CD4-positive, alpha-beta T cell treated with Interleukin-6 for 4 hours (primary cell): Measurements from ENCODE around the gene PDZD8.

Source experiments
- DNase-seq: peaks from one replicate; pipeline ENCODE4 v3.0.0-alpha.2; 2020; ENCODE audit warnings: mixed read lengths

PDZD8 gene

DNA sequence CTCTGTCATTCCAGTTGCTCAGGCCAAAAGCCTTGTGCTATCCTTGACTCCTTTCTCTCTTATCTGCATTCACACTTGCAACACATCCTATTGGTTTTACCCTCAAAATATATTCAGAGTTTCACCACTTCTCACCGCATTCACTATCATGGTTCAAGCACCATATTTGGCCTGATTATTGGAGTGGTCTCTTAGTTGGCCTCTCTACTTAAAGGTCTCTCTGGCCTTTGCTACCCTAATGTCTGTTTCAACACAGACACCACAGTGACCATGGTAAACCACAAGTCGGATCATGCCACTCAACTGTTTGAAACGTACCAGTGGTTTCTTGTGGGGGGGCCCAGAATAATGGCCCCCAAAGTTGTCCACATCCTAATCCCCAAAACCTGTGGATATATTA, 15.2 kb upstream of the PDZD8 start:
- no peak for DNase-seq

DNA sequence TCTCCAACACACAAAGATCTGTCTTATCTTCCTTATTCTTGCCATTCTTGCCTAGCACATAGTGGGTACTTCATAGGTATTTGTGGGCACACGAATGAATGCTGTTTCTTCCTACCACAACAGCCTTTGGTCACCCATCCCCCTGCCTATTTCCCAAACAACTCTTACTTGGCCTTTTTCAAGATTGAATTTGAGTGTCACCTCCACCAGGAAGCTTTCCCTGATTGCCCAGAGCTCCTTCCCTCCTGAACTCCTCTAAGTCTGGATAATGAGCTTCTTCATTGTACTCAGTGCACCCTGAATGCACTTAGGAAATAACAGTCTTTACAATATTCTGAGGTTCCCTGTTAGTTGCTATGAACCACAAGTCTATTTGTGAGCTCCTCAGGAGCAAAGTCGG, 11.6 kb upstream of the PDZD8 start:
- DNase-seq: no peak

DNA sequence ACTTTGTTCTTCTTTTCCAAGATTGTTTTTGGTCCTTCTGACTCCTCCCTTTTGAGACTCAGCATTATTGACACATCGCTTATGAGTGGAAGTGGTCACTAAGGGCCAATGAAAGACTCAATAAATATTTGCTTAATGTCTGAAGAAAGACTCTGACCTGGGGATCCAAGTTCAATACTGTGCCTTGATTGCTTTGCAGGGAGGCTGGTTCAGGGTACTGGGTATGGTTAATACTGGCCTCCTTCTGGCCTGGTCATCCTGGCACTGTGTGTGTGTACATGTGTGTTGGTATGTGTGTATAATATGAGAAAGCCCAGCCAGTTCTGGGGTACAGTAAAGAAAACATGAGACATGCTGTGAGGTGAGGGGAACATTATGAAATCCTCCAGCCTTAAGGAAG, 7.6 kb upstream of the PDZD8 start:
- no peak for DNase-seq

DNA sequence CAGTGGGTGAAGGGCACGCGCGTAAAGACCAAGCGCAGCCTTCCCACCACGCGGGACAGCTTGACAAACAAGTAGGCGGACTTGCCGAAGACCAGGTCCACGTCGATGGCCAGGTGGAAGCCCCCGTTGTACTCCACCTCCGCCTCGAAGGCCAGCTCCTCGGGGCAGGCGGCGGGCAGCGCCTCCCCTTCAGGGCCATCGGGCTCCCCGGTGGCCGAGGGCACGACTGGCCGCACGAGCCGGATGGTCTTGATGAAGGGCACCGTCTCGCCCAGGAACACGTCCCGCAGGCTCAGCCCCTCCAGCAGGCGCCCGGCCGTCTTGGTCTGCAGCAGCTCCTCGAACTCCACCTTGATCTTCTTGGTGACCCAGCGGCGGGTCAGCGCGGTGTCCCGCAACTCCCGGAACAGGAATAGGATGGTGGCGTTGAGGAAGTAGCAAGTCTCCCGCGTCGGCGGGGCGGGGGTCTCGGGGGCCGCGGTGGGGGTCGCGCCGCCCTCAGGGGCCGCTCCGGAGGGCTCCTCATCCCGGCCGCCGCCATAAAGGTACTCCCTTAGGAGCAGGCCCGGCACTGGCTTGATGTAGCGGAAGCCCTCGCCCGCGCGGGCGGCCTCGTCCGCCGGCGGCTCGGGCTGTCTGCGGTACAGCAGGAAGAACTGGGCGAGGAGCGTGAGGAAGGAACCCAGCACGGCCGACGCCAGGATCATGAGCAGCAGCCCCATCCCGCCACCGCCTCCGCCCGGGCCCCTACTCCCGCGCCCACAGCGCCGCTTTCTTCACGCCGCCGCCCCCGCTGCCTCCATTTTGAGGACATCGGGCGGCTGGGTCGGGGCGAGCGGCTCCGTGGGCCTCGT, 507 bp downstream of the PDZD8 start:
- peak; percentile 26 for DNase-seq

DNA sequence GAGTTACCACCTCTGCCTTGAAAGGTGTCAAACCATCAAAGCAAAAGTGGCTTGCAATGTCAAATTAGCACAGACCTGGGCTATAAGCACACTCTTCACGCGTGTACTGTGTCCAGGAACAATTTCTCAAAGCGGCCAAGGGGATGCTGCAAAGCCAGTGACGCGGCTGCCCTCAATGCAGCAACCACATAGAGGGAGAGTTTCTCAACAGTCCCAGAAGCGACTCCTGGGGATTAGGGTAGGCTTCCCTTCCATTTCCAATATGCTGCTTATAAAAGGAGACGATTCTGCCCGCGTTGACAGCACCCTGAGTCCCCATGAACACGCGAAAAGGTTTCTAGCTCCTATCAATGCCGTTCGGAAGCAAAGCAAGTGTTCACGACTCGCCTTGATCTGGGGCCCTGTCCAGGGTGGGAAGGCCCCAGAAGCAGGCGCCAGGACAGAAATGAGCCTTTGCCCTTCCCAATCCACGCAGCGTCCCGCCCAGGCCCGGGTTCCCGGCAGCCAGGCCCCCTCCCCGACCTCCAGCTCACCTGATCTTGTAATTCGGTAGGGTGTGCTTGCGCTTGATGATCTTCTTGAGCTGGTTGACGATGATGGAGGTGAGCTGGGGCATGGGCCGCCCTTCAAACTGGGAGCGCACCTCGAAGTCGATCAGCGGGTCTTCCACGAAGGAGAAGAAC, 1.3 kb downstream of the PDZD8 start:
- DNase-seq: peak; percentile 48

DNA sequence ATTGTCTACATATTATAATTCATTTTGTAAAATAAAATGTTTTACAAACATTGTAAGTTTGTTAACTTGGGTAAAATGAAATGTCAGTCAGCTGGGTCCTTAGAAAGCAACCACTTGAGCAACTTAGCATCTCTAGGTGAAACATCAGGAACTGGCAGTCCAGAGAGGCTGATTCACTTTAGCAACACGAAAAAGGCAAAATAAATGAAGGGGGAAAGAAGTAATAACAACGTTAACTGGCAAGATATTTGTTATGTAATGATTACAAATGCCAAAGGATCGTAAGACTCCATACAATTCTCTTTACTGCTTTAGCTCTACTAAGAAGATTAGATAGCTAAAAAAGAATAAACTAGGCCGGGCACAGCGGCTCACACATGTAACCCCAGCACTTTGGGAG, 5.0 kb downstream of the PDZD8 start:
- no peak for DNase-seq

DNA sequence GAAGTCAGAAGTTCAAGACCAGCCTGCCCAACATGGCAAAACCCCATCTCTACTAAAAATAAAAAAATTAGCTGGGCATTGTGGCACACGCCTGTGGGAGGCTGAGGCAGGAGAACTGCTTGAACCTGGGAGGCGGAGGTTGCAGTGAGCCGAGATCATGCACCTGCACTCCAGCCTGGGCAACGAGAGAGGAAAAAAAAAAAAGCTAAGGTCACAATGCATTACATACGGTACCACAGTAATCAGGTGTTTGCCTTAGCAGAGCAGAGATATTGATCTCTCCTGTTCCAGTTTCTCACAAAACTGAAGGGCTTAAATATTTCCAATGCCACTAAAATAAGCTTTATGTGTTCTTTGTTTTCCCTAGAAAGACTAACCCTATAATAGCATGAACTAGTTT, 7.5 kb downstream of the PDZD8 start:
- no peak for DNase-seq

DNA sequence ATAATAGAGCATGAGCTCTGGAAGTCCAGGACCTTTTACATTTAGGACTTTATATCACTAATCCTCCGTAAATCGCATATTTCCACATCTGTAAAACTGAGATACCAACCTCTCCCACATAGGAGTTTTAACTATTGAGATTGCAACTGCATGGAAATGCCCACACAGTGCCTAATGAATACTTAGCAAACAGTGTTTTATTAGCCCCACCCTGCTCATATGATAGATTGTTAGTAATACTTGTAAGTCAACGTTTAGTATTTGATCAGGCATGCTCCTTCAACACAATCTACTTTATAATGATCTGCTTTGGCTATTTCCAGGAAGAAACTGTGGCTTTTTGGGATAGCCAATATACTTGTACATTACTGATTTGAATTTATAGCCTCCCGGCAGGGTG, 8.5 kb downstream of the PDZD8 start:
- DNase-seq: no peak

DNA sequence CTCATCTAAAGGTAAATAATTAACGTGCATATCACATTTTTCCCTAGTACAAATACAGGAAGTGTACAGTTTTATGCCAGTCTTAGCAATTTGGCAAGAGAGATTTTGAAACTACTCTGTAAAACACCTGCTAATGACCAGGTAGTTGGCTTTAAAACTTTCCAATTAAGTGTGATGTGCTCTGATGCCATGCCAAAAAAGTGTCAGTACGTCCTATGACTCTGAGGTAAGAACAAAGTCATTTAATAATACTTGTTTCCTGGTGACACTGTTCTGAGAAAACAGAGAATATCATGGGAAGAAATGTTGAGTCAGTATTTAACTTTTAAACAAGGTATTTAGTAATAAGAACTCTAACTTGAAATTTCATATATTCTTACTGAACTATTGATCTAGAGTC, 9.6 kb downstream of the PDZD8 start:
- no peak for DNase-seq

DNA sequence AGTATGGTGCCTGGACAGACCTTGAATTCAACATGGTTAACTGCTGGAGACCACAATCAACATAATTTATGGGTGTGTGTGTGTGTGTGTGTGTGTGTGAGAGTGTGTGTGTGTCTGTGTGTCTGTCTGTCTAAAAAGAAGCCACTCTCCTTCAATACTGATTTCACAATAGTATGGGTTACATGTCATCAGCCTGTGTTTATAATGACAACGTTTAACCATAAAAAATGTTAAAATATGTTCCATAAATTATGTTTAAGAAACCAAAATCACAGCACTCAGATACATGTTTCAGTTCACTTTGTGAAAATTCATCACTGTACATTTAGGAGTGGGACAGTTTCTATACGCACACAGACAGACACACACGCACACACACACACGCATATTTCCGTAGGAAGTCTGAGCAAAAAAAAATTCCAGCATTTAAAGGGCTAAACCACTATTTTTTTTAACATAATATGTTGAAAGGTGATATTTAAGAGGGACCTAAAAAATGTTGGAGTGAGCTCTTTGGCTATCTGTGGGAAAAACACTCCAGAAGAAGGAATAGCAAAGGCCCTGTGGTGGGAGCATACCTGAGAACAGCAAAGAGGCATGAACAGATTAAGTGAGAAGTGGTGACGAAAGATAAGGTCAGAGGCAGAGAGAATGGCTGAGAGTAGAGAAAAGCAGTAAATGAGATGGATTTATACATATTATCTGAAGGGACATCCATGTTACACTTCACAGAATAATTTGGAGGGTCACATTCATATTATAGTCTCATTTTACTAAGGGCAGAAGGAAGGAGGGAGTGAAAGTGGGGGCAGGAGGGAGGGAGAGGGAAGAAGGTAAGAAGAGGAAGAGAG, 10.9 kb downstream of the PDZD8 start:
- DNase-seq: no peak

DNA sequence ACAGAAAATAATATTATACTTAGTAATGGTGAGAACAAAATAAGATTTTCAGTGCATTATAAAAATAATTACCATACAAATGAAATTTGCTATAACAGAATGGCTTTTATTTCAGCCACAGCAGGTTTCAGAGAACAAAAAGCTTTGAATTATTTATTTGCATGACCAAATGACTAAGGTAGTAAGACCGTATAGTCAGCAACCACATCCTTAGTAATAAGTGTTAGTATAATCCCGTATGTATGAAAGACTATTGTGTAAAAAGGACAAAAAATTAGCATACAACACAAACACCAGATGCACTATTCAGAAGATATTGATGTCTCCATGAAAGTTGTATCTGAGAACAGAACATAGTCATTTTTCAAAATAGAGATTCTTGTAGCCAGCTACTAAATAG, 12.2 kb downstream of the PDZD8 start:
- no peak for DNase-seq

DNA sequence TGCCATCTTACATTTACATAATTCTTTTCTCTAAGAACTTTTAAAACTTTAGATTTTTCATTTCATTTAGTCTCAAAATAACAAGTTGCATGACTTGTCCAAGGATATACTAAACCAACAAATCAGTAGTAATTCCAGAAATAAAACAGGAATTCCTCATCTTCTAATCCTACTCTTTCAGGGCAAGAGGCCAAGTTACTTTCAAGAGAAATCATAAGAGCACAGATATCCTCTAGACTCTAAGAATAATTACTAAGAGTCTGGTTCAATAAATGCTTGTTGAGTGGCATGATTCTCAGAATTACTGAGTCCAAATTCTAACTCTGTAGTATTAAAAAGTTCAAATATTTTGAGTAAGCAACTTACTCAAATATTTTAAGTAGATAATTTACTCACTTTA, 12.9 kb downstream of the PDZD8 start:
- DNase-seq: no peak

DNA sequence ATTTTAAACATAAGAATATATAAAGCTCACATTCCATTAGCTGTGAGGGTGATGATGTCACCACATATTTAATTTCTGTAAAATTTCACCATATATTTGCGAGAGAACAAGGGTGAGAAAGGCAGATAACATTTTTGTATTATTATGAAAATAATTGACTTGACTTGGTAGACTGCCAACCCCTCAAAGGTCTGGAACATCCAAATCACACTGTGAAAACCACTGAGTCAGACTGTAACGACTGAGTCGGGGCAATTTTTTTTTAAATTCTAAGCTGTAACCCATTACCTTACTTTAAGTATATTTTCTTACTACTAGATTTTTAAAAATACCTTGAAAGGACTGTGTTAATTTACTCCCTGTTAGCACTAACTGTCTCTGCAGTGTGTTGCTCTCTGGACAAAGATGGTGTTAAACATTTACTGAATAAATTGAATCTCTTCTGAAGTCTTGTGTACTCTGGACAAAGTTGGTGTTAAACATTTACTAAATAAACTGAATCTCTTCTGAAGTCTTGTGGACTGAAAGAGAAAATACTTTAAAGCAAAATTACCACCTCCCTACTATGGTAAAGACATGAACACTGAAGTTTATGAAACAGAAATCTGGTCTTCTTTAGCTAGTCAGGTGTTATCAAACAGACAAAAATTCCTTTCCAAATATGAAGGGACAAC, 14.1 kb downstream of the PDZD8 start:
- DNase-seq: no peak

DNA sequence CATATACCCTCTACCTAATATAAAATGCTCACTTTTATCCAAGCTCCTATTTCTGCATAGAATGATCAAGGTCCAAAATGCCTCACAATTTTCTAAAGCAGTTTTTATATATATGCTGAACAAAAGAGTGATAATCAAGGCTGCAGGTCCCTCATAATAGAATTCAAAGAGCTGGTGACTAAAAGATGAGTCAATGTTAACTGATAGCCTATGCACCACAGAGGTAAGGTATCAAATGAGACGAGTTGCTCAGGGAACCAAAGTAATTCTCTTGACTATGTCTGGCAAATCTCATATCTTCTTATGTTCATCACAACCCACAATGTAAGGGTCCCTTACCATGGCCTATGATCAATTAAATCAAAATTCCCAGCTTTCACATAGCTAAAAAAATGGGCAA, 15.2 kb downstream of the PDZD8 start:
- no peak for DNase-seq

DNA sequence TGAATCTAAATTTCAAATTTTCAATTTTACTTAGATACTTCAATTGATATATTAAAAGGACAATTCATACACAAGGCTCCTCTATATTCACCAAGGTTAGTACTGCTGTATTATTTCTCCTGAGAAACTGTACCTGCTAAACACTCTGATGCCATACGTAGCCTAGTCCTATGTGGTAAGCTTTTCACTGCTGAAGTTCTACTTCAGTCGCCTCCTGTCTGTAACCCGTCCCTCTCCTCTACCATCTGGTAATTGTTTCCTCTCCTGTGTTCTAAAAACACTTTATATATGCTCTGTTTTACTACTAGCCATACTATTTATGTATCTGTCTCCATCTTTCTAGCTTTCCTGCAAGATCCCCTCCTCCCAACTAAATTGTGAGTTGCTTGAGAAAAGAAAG, 20.2 kb downstream of the PDZD8 start:
- DNase-seq: no peak

DNA sequence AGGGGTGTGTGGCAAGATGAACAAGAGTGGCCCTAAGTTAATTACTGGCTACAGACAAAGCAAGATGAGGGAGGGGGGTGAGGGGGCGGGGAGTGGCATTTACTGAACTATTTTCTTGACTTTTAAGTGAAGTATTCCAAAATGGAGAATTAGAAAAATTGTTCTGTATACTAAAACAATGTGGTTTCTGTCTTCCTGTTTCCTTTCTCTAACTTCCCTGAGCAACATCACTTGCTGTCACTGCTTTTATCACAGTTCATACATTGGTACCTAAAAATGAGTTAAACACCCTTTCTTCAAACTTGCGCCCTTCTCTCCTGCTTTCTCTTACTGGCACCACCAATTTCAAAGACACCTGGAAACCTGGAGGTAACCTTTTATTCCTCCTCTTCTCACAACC, 21.6 kb downstream of the PDZD8 start:
- no peak for DNase-seq

DNA sequence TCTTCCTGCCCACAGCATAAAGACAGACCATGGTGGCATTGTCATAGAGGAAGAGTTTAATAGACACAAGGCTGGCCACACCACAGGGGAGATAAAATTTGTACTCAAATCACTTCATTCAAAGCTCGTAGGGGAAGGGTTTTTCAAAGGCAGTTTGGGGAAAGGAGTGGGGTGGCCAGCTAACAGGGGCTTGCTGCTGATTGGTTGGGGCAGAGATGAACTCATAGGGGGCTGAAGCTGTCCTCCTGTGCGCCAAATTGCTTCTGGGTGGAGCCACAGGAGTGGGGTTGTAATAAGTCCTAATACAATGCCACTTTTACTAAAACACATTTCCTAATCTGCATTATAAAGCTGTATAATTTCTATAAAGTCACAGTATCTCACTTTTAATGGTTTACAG, 22.5 kb downstream of the PDZD8 start:
- no peak for DNase-seq

DNA sequence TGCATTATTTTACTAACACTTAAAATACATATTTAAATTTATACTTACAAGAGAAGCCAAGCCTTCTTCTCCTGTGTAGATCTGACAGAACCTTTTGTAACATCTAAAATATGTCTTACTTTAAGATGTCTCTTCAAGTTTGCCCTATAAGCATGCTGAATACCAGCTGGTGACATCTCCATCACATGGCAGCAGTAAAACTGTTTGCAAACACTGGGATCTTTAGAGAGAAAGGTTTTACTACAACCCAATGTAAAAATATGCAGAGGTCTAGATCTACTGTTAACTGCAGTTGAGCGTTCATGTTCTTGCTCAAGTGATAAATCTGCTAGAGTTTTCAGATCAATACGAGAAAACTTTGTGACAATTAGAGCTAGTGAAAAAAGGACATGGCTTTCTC, 23.2 kb downstream of the PDZD8 start:
- no peak for DNase-seq

DNA sequence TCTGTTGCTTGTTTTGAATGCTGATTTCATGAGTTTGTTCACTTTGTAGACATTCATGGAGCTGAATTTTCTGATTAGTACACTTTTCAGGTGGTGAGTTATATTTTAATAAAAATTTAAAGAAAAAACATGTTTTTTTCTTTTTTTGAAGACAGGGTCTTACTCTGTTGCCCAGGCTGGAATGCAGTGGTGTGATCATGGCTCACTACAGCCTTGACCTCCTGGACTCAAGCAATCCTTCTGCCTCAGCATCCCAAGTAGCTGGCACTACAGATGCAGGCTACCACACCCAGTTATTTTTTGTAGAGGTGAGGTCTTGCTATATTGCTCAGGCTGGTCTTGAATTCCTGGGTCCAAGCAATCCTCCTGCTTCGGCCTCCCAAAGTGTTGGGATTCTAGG, 23.7 kb downstream of the PDZD8 start:
- DNase-seq: no peak

DNA sequence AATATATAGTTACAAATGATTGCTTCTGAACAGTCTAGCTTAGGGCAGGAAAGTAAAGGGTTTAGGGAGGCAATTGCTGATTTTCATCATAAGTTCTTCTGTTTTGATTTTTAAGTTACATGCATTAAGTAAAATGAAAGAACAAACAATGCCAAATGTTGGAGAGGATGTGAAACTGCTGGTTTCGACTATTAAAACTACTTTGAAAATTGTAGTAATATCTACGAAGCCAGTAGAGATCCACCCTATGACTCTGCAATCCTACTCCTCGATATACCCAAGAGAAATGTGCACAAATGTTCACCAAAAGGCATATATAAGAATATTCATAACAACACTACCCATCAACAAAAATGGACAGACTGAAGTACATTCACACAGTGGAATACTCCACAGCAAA, 24.3 kb downstream of the PDZD8 start:
- DNase-seq: no peak

DNA sequence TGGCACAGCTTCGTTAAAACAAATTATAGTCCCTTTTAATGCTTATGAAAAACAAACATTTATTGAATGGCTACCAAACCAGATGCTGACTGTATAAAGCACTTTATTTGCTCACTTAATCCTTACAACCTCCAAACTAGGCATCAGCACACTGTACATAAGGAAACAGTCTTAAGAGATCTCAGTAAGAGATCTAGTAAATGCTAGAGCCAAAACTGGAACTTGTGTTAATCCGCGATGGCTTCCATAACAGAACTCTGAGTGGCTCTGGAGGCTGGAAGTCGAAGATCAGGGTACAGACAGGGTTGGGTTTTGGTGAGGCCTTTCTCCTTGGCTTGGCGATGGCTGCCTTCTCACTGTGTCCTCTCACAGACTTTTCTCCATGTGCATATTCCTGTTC, 27.0 kb downstream of the PDZD8 start:
- DNase-seq: no peak

DNA sequence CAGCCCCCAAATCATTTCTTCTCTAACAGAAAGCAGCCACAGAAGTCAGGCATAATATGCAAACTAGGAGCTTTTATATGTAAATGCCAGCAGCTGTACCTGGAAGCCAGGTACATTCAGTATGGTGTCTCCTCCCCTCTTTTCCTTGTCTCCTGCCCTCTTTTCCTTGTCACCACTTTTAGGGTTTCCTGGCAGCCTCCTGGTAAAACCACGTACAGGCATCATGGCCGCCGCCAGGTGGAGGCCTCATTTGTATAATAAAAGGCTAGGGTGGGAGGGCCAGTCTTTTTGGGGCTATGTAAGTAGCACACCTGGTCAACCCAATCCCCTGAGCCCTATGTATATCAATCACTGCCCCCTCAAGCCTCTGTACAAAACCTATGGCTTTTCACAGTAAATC, 28.7 kb downstream of the PDZD8 start:
- no peak for DNase-seq

DNA sequence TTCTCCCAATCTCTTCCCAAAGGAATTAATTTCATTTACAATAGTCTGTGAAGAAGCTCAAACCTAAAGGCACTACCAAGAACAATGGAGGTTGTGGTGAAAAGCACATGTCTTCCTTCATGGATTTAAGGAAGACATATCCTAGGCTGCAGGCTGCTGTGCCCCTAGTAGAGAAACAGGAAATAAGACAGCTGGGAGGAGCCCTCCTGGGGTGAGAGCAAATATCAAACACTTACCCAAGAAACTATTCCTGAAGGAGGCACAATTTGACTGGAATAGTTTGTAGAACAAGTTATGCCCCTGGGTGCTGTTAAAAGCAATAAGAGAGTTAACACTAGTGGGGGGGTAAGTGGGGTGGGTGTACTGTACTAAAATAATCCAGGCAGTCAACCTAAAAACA, 30.1 kb downstream of the PDZD8 start:
- DNase-seq: no peak
